OCI-LY1 (cell line): ENCODE data around the gene SLC23A2.

Experiments
- CTCF ChIP-seq: fragments of 200-600 bp; sonication (generic), shearing (Covaris generic); IDR thresholded peaks from 2 replicates; pipeline ENCODE4 v1.5.1; 2017; ENCODE audit warnings: mild to moderate bottlenecking, antibody characterized with exemption, low read length, moderate library complexity, mixed read lengths
- EZH2 ChIP-seq: fragments of 200-600 bp; sonication (generic), shearing (Covaris generic); IDR thresholded peaks from 2 replicates; pipeline ENCODE4 v1.8.0; 2017; ENCODE audit warnings: borderline replicate concordance, mixed run types, mild to moderate bottlenecking, antibody characterized with exemption, low read length, moderate library complexity, mixed read lengths

- no peak for TF ChIP-seq CTCF
- no peak for TF ChIP-seq EZH2
These were observed 88.7 kb downstream of the SLC23A2 start for GRCh38 chr20:4912380-4913142.
